DMS53 treated with DMSO at 0.1 percent for 48 hours (cell line): ENCODE measurements around the gene MEX3D.

Experiments
- DNase-seq: peaks from one replicate; lab custom pipeline; 2025; ENCODE audit not compliant: unreplicated experiment; lab: John Stamatoyannopoulos, UW

The MEX3D gene

GRCh38 chr19:1598777-1599459, 30.8 kb upstream of the MEX3D start:
- DNase-seq, result no peak

- DNase-seq, result no peak
Measured at GRCh38 chr19:1593501-1593772, 25.3 kb upstream of the MEX3D start.

- DNase-seq, result peak; percentile 77
Measured at GRCh38 chr19:1592755-1593500, 24.8 kb upstream of the MEX3D start, which contains the start of gene MBD3. Gene MBD3, minus strand, starts transcription at chr19:1592865. Its CDS starts 234 bp downstream, at chr19:1592631.

GRCh38 chr19:1592024-1592754, 24.1 kb upstream of the MEX3D start:
- peak; percentile 68 for DNase-seq

DNA sequence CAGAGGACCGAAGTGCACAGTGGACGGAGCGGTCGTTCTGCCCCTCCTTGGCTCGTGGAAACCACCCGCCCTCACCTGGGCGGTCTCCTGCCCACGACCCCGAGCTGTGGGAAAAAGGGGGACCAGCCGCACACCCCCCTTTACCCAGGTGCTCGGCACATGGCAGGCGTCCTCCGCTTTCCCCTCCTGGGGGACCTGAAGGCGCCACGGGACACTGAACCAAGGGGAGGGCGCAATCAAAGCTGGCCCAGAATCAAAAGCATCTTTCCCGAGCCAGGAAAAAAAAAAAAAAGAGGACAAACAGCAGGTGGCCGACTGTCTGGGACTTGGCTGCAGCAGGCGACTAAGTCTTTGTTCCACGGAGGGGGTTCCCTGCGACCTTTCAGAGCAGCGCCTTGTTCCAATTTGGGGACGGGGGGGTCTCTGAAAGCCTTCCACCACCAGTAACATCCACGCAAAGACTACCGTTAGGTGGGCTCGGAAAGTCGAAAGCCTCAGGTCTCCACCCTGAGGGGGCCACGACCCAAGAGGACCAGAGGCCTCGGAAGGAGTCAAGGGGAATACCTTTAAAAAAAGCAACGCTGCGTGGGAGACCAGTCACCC, 23.4 kb upstream of the MEX3D start:
- DNase-seq, result no peak

GRCh38 chr19:1590641-1591397, 22.7 kb upstream of the MEX3D start:
- no peak for DNase-seq

DNA sequence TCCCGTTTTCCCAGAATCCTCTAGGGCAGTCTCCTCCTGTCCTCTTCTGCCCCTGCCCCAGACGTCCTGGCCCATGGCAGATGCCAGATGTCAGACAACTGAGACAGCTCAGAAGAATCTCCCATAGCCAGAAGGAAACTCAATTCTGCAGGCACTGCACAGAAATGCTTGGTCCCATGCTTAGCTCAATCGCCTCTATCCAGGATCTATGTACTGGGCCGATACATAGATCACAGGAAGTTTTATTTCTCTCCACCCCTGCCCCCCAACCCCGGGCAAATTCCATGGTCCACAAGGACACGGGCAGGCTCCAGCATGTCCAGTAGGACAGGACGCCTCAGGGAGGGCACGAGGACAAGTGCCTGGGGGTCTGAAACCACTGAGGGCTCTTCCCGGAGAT, 19.7 kb upstream of the MEX3D start:
- DNase-seq, result no peak

DNA sequence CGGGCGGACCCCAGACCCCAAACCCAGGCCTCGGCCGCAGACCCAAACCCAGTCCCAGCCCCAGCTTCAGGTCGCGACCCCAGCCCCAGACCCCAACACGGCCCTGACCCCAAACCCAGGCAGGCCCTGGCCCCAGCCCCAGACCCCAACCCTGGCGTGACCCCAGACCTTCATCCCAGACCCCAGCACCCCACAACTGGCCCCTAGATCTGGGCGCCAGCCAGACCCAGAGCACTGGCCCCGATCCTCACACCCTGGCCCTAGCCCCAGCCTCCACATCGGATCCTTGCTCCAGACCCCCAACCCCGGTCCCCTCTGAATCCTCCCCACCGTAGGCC, 17.1 kb upstream of the MEX3D start:
- no peak for DNase-seq

DNA sequence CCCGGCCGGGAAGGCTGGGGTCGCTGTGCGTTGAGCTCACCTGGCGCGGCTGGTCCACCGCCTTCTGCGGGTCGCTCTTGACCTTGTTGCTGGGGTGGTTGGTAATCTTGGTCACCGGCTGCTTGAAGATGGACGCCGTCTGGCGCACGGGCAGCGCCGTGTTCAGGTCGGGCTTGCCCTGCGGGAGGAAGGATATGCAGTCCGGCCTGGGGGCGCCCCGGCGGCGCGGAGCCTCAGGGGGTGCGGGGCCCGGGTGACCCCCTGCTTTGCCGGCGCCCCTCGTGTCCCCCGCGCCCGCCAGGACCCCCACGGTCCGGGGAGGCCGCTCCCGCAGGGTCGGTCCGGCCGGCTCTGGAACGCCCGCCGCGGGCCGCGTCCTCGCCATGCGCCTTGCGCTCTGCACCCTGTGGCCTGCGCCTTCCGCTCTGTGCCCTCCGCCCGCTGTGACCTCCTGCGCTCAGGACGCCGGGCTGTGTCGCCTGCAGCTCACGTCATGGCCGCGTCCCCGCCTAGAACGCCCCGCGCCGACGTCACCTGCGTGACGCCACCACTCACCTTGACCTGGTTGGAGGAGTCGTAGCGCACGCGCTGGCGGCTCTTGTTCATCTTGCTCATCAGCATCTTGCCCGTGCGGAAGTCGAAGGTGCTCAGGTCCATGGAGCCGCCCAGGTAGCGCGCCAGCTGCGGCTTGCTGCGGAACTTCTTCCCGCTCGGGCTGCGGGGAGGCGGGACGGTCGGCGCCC, 16.5 kb upstream of the MEX3D start:
- no peak for DNase-seq

GRCh38 chr19:1582201-1582600, 14.1 kb upstream of the MEX3D start:
- no peak for DNase-seq

GRCh38 chr19:1580957-1581356, 12.8 kb upstream of the MEX3D start:
- DNase-seq, result no peak

GRCh38 chr19:1580382-1580781, 12.3 kb upstream of the MEX3D start:
- DNase-seq, result no peak

DNA sequence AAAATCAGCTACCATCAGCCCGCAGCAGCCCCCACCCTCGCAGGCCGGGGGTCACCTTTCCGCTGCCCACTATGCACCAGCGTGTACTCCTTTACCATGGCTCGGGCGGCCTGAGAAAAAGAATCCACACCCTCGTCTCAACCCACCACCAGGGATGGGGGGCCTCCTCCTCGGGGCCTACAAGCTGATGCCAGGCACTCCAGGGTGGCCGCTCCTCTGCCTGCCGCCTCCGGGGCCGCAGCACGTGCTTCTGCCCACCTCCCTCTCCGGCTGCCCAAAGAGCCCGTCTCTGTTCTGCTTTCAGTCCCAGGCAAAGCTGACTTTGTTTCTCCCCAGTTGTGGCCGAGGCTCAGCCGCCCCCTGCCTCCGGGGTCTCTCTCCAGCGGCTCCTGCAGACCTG, 11.1 kb upstream of the MEX3D start:
- DNase-seq, result no peak

GRCh38 chr19:1577929-1578618, 9.9 kb upstream of the MEX3D start:
- DNase-seq, result no peak

GRCh38 chr19:1577090-1577928, 9.2 kb upstream of the MEX3D start:
- DNase-seq, result no peak

GRCh38 chr19:1576242-1577089, 8.3 kb upstream of the MEX3D start:
- no peak for DNase-seq

GRCh38 chr19:1575323-1576241, 7.5 kb upstream of the MEX3D start:
- DNase-seq, result no peak
